C4-2B (cell line): ENCODE results near the gene HYKK.

Experiments
- H3K27ac ChIP-seq: fragments of 450-650 bp; 2 replicates; pipeline ENCODE4 v1.5.1; 2017
- ZFX ChIP-seq: fragments of 450-650 bp; IDR thresholded peaks from 2 replicates; pipeline ENCODE4 v1.6.1; 2017
- TF ChIP-seq, protein P1 (sequence below): fragments of 450-650 bp; conservative IDR thresholded peaks from 2 replicates; pipeline ENCODE4 v1.5.1; 2017; ENCODE audit warnings: mild to moderate bottlenecking

The HYKK gene

DNA sequence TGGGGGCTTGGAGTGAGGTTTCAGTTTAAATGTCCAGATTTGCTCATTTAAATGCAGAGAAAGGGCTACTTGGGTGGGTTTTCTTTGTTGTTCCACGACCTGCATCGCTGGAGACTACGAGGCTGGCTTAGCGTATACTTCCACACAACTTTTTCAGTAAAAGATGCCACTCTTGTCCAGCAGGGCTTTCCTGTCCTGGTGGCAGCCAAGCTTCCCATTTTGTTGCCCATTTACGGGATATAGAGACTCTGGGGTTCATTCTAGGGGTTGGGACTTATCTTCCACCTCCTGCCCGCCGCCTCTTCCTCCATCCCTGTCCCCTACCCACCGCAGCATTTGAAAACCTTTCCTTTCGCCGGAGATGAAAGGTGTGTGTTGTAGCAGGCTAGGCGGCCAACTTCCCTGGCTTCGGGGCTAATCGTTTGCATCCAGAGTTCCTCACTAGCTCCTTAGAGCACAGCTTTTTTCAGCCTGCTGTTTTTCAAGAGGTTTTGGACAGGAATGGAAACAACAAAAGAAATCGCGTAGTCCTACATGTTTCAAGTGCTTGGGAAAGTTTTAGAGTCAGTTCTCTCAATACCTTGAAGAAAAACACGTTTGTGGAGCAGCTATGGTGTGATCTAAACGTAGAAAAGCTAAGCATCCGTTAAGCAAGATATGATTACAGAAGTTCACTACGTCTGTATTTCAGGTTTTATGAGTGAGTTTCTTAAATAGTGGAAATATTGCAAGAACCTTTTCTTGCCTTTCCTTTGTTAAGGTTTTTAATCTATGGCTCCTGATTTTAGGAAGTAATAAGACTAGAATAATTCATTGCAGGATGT is 58.8 kb downstream of the HYKK start:
- TF ChIP-seq ZFX = no peak
- TF ChIP-seq, protein P1, sequence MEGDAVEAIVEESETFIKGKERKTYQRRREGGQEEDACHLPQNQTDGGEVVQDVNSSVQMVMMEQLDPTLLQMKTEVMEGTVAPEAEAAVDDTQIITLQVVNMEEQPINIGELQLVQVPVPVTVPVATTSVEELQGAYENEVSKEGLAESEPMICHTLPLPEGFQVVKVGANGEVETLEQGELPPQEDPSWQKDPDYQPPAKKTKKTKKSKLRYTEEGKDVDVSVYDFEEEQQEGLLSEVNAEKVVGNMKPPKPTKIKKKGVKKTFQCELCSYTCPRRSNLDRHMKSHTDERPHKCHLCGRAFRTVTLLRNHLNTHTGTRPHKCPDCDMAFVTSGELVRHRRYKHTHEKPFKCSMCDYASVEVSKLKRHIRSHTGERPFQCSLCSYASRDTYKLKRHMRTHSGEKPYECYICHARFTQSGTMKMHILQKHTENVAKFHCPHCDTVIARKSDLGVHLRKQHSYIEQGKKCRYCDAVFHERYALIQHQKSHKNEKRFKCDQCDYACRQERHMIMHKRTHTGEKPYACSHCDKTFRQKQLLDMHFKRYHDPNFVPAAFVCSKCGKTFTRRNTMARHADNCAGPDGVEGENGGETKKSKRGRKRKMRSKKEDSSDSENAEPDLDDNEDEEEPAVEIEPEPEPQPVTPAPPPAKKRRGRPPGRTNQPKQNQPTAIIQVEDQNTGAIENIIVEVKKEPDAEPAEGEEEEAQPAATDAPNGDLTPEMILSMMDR = peak; percentile 48
- H3K27ac ChIP-seq = peak overlapping the region; percentile 78

DNA sequence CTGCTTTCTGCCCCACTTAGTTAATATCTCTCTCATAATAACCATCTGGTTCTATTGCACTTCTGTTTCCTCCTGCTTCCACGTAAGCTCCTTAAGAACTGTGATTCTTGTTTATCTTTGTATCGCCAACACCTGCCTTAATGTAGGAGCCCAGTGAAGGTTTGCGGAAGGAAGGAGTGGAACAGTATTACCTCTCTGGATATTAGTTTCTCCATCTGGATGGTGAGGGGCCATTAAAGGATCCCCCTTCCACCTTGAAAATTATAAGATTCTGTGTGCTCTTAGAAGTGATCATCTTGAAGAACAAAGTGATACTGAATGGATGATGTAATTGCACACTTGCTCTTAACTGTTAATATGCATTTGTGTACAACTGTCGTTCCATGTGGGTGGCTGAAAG is 60.2 kb downstream of the HYKK start:
- no peak overlapping the region for H3K27ac ChIP-seq
- TF ChIP-seq ZFX = no peak
- TF ChIP-seq, protein P1 = no peak

DNA sequence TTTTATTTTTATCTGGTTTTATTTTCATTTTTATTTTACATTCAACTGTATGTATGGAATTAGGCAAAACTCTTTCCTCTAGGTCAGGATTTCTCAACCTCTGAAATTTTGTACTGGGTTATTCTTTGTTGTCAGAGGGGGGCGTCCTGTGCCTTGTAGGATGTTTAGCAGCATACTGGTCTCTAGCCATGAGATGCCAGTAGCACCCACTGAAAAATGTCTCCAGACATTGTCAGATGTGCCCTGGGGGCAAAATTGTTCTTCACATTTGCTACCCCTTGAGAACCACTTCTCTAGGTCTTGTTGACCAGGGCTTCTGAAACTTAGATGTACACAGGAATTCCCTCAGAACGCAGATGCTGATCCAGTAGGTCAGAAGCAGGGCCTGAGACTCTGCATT is 63.3 kb downstream of the HYKK start:
- no peak overlapping the region for H3K27ac ChIP-seq
- TF ChIP-seq ZFX = no peak
- TF ChIP-seq, protein P1 = no peak

DNA sequence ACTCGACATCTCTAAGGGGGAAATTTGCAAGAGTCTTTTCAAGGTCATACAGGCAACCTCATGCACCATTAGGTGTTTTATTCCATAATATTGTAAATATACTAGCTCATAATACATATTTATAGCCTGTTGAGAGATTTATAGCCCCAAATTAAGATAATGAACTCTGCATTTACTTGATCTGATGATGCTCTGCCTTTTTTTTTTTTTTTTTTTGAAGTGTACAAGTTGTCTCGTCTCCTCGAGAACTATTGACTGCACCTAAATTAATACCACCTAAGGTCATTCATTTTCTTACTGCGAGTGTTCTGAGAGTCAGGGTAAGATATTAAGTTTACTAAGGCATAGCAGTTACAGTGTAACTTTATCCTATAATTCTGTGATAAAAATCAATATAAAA is 64.0 kb downstream of the HYKK start:
- H3K27ac ChIP-seq = no peak overlapping the region
- TF ChIP-seq, protein P1 = no peak
- no peak for TF ChIP-seq ZFX

DNA sequence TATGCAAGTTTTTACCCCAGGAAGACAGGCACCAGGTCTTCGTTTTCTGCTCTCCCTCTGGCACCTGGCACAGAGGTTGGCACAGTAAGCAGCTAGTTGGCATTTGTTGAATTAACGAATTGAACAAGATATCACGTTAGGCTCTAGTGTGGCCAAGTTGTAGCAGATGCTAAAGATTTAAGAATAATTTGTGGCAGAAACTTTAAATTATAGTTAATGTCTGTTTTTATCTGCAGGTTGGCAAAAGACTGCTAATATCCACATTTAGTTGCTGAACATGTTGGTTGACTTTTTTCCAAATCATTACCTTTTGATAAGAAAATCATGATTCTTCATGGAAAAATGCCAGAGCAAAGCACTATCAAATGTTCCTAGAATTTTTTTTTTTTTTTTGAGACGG is 66.0 kb downstream of the HYKK start:
- TF ChIP-seq, protein P1 = no peak
- TF ChIP-seq ZFX = no peak
- no peak overlapping the region for H3K27ac ChIP-seq

DNA sequence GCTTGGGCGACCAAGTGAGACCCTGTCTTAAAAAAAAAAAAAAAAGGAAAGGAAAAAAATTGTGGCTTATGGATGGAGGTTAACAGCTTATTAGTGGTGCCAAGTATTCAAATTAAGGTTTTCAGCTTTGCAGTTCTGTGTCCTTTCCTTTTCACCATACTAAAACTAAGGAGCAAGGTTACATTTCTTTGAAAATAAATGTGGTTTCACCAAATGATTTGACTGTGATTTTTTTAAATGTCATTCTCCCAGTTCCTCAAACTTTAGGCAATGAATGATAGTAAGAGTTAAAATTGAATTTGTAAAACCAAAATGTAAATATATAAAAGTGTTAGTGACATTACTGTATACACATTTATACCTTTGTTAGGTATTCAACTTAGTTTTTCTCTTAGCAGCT is 67.6 kb downstream of the HYKK start:
- TF ChIP-seq, protein P1 = no peak
- TF ChIP-seq ZFX = no peak
- H3K27ac ChIP-seq = no peak overlapping the region
